ENCODE results near the gene DPP4.

DPP4 gene

GRCh38 chr2:162070228-162070936 is 3.6 kb downstream of the DPP4 start:
- no peaks in the 10 kb centered on the region for H3K36me3 ChIP-seq
- H3K27me3 ChIP-seq, result peaks cover 48% of the 10 kb centered on the region
- TF ChIP-seq, protein P1, sequence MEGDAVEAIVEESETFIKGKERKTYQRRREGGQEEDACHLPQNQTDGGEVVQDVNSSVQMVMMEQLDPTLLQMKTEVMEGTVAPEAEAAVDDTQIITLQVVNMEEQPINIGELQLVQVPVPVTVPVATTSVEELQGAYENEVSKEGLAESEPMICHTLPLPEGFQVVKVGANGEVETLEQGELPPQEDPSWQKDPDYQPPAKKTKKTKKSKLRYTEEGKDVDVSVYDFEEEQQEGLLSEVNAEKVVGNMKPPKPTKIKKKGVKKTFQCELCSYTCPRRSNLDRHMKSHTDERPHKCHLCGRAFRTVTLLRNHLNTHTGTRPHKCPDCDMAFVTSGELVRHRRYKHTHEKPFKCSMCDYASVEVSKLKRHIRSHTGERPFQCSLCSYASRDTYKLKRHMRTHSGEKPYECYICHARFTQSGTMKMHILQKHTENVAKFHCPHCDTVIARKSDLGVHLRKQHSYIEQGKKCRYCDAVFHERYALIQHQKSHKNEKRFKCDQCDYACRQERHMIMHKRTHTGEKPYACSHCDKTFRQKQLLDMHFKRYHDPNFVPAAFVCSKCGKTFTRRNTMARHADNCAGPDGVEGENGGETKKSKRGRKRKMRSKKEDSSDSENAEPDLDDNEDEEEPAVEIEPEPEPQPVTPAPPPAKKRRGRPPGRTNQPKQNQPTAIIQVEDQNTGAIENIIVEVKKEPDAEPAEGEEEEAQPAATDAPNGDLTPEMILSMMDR (IDR thresholded peaks at IDR 0.05), result no peak
- H3K4me1 ChIP-seq (ENCODE audit: control insufficient read depth in 1 of 2, insufficient read depth in 1 of 2, low read depth in 1 of 2, low read length in 1 of 2), result peaks cover 0 to 5% of the 10 kb centered on the region in 2 experiments
- no peak overlapping the region for H3K27ac ChIP-seq
- H3K4me3 ChIP-seq (ENCODE audit: low read depth in 1 of 2, low read length in 1 of 2), result no peak overlapping the region
- H3K9me3 ChIP-seq, result no peaks in the 10 kb centered on the region

- no peak overlapping the region for H3K4me3 ChIP-seq (ENCODE audit: low read depth in 1 of 2, low read length in 1 of 2)
- H3K27me3 ChIP-seq, result peaks cover 38% of the 10 kb centered on the region
- no peak overlapping the region for H3K27ac ChIP-seq
- no peaks in the 10 kb centered on the region for H3K36me3 ChIP-seq
- H3K9me3 ChIP-seq, result no peaks in the 10 kb centered on the region
- H3K4me1 ChIP-seq (ENCODE audit: control insufficient read depth in 1 of 2, insufficient read depth in 1 of 2, low read depth in 1 of 2, low read length in 1 of 2), result peaks cover 0 to 5% of the 10 kb centered on the region in 2 experiments
- TF ChIP-seq, protein P1 (IDR thresholded peaks at IDR 0.05), result no peak
These were observed 4.6 kb downstream of the DPP4 start for GRCh38 chr2:162069267-162069903.

- H3K36me3 ChIP-seq, result no peaks in the 10 kb centered on the region
- H3K4me3 ChIP-seq (ENCODE audit: low read depth in 1 of 2, low read length in 1 of 2), result no peak overlapping the region
- no peak overlapping the region for H3K27ac ChIP-seq
- TF ChIP-seq, protein P1 (IDR thresholded peaks at IDR 0.05), result no peak
- H3K27me3 ChIP-seq, result peaks cover 20% of the 10 kb centered on the region
- H3K4me1 ChIP-seq (ENCODE audit: control insufficient read depth in 1 of 2, insufficient read depth in 1 of 2, low read depth in 1 of 2, low read length in 1 of 2), result no peaks in the 10 kb centered on the region
- H3K9me3 ChIP-seq, result no peaks in the 10 kb centered on the region
These were observed 6.4 kb downstream of the DPP4 start for GRCh38 chr2:162067596-162067995.

DNA sequence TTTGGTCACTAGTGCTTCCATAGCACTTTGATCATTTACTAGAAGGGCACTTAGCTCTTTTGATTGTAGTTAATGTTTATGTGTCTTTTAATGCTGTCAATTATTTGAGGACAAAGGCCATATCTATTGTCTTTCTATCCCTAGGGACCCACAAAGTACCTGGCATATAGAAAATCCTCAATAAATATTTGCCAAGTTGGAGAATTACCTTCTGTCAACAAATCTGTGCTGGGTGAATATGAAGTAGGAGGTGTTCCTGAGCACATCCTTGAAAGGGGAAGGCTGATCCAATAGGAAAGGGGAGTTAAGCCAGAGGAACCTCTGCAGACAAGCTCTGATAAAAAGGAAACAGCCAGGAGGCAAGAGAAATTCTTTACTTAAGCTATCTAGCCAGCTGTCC is 8.2 kb downstream of the DPP4 start:
- H3K27ac ChIP-seq, result no peak overlapping the region
- no peak overlapping the region for H3K4me3 ChIP-seq (ENCODE audit: low read depth in 1 of 2, low read length in 1 of 2)
- H3K36me3 ChIP-seq, result no peaks in the 10 kb centered on the region
- H3K4me1 ChIP-seq (ENCODE audit: control insufficient read depth in 1 of 2, insufficient read depth in 1 of 2, low read depth in 1 of 2, low read length in 1 of 2), result no peaks in the 10 kb centered on the region
- peaks cover 2% of the 10 kb centered on the region for H3K27me3 ChIP-seq
- TF ChIP-seq, protein P1 (IDR thresholded peaks at IDR 0.05), result no peak
- no peaks in the 10 kb centered on the region for H3K9me3 ChIP-seq

DNA sequence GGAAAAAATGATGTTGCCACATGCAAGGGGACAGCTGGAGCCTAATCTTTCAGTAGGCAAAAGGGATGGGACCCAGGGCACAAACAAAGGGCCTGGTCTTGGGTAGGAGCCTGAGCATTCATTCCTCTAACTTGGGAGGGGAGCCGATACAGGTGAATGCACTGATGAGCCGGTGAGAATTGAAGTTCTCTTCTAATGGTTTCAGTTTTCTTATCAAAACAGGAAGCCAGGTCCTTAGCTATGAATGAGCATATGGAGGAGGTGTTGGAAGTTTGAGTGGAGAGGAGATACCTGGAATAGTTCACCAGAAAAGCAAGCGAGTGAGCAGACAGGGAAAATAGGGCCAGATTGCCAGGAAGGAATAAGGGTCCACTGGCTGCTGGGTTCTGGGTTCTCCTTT is 10.1 kb downstream of the DPP4 start:
- Histone ChIP-seq H3K27ac (no peak overlapping the region), H3K4me1 (ENCODE audit: control insufficient read depth in 1 of 2, insufficient read depth in 1 of 2, low read depth in 1 of 2, low read length in 1 of 2) (no peaks in the 10 kb centered on the region), H3K4me3 (ENCODE audit: low read depth in 1 of 2, low read length in 1 of 2) (no peak overlapping the region), H3K9me3 (no peaks in the 10 kb centered on the region), H3K36me3 (no peaks in the 10 kb centered on the region), H3K27me3 (no peaks in the 10 kb centered on the region)
- TF ChIP-seq, protein P1 (IDR thresholded peaks at IDR 0.05), result no peak

All from neutrophil (primary cell).